ENCODE measurements around the gene WDR48. TPM values are rescaled to one million over a fixed set of nuclear protein-coding genes. Genes with fewer than 3 reads are reported as not detected.

Gene WDR48
- total RNA-seq, 1 experiment from 2014 or later = 34.1 TPM

DNA sequence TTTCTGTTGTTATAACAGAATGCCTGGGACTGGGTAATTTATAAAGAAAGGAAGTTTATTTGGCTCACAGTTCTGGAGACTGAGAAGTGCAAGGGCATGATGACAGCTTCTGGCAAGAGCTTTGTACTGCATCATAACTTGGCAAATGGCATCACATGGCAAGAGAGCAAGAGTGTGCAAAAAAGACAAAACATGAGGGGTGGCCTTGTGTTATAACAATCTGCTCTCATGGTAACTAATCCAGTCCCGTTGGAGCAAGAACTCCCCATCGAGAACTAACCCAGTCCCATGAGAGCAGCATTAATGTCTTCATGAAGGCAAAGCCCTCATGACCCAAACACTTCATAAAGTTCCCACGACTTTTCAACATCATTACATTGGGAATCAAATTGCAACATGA, 23.3 kb upstream of the WDR48 start:
- BruUV-seq (replicated peaks) = no TSS peak
- CTCF ChIA-PET = no interaction called here
- no peak overlapping the region for H3K27ac Mint-ChIP-seq (ENCODE audit: unreplicated experiment)
- no peak for DNase-seq
- H3K36me3 Mint-ChIP-seq (ENCODE audit: insufficient read depth, unreplicated experiment) = no peaks in the 10 kb centered on the region
- TF ChIP-seq, protein P1, sequence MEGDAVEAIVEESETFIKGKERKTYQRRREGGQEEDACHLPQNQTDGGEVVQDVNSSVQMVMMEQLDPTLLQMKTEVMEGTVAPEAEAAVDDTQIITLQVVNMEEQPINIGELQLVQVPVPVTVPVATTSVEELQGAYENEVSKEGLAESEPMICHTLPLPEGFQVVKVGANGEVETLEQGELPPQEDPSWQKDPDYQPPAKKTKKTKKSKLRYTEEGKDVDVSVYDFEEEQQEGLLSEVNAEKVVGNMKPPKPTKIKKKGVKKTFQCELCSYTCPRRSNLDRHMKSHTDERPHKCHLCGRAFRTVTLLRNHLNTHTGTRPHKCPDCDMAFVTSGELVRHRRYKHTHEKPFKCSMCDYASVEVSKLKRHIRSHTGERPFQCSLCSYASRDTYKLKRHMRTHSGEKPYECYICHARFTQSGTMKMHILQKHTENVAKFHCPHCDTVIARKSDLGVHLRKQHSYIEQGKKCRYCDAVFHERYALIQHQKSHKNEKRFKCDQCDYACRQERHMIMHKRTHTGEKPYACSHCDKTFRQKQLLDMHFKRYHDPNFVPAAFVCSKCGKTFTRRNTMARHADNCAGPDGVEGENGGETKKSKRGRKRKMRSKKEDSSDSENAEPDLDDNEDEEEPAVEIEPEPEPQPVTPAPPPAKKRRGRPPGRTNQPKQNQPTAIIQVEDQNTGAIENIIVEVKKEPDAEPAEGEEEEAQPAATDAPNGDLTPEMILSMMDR (IDR thresholded peaks at IDR 0.05; ENCODE audit: unreplicated experiment) = no peak
- H3K27me3 Mint-ChIP-seq (ENCODE audit: unreplicated experiment) = peaks cover 31% of the 10 kb centered on the region
- intact Hi-C loops (cut with micrococcal nuclease; ENCODE audit: unreplicated experiment) = no loop called here
- H3K4me1 Mint-ChIP-seq (ENCODE audit: low read depth, unreplicated experiment) = no peaks in the 10 kb centered on the region
- H3K4me3 Mint-ChIP-seq (ENCODE audit: low read depth, unreplicated experiment) = no peak overlapping the region
- H3K9me3 Mint-ChIP-seq (ENCODE audit: low read depth, unreplicated experiment) = no peaks in the 10 kb centered on the region

DNA sequence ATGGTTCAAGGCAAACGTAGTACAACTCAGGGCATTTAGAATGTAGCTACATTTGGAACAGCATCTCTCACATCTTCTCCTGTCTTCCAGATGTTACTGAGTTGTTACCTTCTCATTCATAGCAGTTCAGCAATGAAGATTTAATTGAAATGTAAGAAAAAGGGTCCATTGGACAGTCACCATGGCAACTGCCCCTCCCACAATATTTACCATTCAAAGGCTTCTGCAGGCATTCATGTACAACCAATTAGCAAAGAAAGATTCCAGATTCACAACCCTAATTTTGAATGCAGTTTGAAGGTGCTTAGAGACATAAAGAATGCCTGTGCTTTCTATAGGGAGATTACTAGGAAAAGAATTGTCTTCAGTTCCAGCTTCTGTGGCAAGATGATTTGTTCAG, 22.3 kb upstream of the WDR48 start:
- CTCF ChIA-PET = no interaction called here
- H3K4me1 Mint-ChIP-seq (ENCODE audit: low read depth, unreplicated experiment) = no peaks in the 10 kb centered on the region
- H3K4me3 Mint-ChIP-seq (ENCODE audit: low read depth, unreplicated experiment) = no peak overlapping the region
- H3K27me3 Mint-ChIP-seq (ENCODE audit: unreplicated experiment) = peaks cover 31% of the 10 kb centered on the region
- H3K9me3 Mint-ChIP-seq (ENCODE audit: low read depth, unreplicated experiment) = no peaks in the 10 kb centered on the region
- no TSS peak for BruUV-seq (replicated peaks)
- H3K36me3 Mint-ChIP-seq (ENCODE audit: insufficient read depth, unreplicated experiment) = no peaks in the 10 kb centered on the region
- H3K27ac Mint-ChIP-seq (ENCODE audit: unreplicated experiment) = no peak overlapping the region
- TF ChIP-seq, protein P1 (IDR thresholded peaks at IDR 0.05; ENCODE audit: unreplicated experiment) = no peak
- intact Hi-C loops (cut with micrococcal nuclease; ENCODE audit: unreplicated experiment) = no loop called here
- no peak for DNase-seq

DNA sequence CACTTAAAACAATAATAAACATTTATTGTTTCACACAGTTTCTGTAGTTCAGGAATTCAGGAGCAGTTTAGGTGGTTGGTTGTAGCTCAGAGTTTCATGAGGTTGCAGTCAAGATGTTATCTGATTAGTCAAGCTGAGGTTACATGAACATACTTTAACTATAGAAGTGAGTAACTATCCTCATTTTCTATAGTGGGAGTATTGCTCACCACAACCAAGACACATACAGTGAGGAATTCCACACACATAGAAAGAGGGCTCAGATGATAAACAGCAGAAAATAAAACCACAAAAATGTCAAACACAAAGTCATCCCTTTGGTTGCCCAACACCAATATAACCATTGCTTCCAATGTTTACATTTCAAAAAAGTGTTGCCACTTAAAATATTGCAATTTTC, 13.7 kb upstream of the WDR48 start:
- H3K9me3 Mint-ChIP-seq (ENCODE audit: low read depth, unreplicated experiment) = no peaks in the 10 kb centered on the region
- no peak overlapping the region for H3K27ac Mint-ChIP-seq (ENCODE audit: unreplicated experiment)
- no TSS peak for BruUV-seq (replicated peaks)
- no peak overlapping the region for H3K4me3 Mint-ChIP-seq (ENCODE audit: low read depth, unreplicated experiment)
- H3K27me3 Mint-ChIP-seq (ENCODE audit: unreplicated experiment) = peaks cover 30% of the 10 kb centered on the region
- CTCF ChIA-PET = no interaction called here
- no peaks in the 10 kb centered on the region for H3K36me3 Mint-ChIP-seq (ENCODE audit: insufficient read depth, unreplicated experiment)
- TF ChIP-seq, protein P1 (IDR thresholded peaks at IDR 0.05; ENCODE audit: unreplicated experiment) = no peak
- H3K4me1 Mint-ChIP-seq (ENCODE audit: low read depth, unreplicated experiment) = no peaks in the 10 kb centered on the region
- no peak for DNase-seq
- intact Hi-C loops (cut with micrococcal nuclease; ENCODE audit: unreplicated experiment) = no loop called here

DNA sequence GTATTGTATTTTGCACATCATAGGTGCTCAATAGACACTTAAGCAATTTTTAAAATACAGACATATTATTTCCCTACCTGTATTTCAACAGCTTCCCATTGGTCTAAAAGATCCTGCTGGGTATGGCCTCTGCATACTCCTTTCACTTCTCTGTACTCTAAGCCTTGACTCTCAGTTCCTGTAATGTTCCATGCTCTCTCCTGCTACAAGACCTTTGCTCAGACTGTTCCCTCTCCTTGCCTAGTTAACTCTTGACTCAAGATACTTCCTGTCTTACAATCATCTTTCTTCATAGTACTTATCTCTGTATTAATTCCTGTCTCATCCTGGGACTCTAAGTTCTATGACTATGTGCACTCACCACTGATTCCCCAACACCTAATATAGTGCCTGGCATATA, 1.8 kb upstream of the WDR48 start:
- no peak for DNase-seq
- Mint-ChIP-seq H3K36me3 (ENCODE audit: insufficient read depth, unreplicated experiment) (peaks cover 20% of the 10 kb centered on the region), H3K4me3 (ENCODE audit: low read depth, unreplicated experiment) (no peak overlapping the region), H3K27ac (ENCODE audit: unreplicated experiment) (no peak overlapping the region), H3K27me3 (ENCODE audit: unreplicated experiment) (peaks cover 8% of the 10 kb centered on the region), H3K9me3 (ENCODE audit: low read depth, unreplicated experiment) (no peaks in the 10 kb centered on the region), H3K4me1 (ENCODE audit: low read depth, unreplicated experiment) (peaks cover 7% of the 10 kb centered on the region)
- TF ChIP-seq, protein P1 (IDR thresholded peaks at IDR 0.05; ENCODE audit: unreplicated experiment) = no peak
- no TSS peak for BruUV-seq (replicated peaks)
- intact Hi-C loops (cut with micrococcal nuclease; ENCODE audit: unreplicated experiment) = no loop called here
- CTCF ChIA-PET = no interaction called here

DNA sequence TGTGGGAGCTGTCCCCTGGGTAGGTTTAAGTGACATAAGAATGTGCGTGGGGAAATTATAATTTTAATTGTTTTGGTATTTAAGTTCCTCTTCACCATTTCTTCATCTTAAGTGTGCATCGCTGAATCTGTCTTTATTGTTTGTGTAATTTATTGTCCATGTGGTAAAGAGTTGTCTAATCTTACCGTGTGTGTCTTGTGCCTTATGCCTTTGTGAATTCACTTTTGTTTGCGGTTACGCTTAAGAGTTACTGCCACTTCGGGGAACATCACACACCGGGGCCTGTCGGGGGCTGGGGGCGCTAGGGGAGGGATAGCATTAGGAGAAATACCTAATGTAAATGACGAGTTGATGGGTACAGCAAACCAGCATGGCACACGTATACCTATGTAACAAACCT, 767 bp downstream of the WDR48 start:
- intact Hi-C loops (cut with micrococcal nuclease; ENCODE audit: unreplicated experiment) = no loop called here

More for the DNA sequence above, 767 bp downstream of the WDR48 start:
- peak overlapping the region; percentile 99 for H3K27ac Mint-ChIP-seq (ENCODE audit: unreplicated experiment)
- DNase-seq = no peak
- peaks cover 13% of the 10 kb centered on the region for H3K4me1 Mint-ChIP-seq (ENCODE audit: low read depth, unreplicated experiment)
- peak overlapping the region; percentile 94 for H3K4me3 Mint-ChIP-seq (ENCODE audit: low read depth, unreplicated experiment)
- CTCF ChIA-PET = no interaction called here
- H3K36me3 Mint-ChIP-seq (ENCODE audit: insufficient read depth, unreplicated experiment) = peaks cover 20% of the 10 kb centered on the region
- H3K9me3 Mint-ChIP-seq (ENCODE audit: low read depth, unreplicated experiment) = no peaks in the 10 kb centered on the region
- BruUV-seq (replicated peaks) = no TSS peak
- H3K27me3 Mint-ChIP-seq (ENCODE audit: unreplicated experiment) = peaks cover 8% of the 10 kb centered on the region
- TF ChIP-seq, protein P1 (IDR thresholded peaks at IDR 0.05; ENCODE audit: unreplicated experiment) = no peak

Data from Calu3 (cell line).